GM23338 (cell line): ENCODE results near the gene SERPINB6. TPM values are rescaled to one million over a fixed set of nuclear protein-coding genes. Genes with fewer than 3 reads are reported as not detected.

Experiments
- ATAC-seq: fragments of 200-7000 bp; cut with Tn5 transposase; 3 replicates; pipeline ENCODE4 v1.9.1; 2020
- DNase-seq: peaks from one replicate; pipeline ENCODE4 v3.0.0-alpha.2; 2015; ENCODE audit warnings: low spot score
- H2AFZ ChIP-seq: fragments of 200-600 bp; sonication (generic); 2 replicates; pipeline ENCODE4 v1.8.0; 2016; ENCODE audit warnings: antibody characterized with exemption, mild to moderate bottlenecking, moderate library complexity
- H3F3A ChIP-seq: fragments of 200-600 bp; sonication (generic); replicated peaks from 2 replicates; pipeline ENCODE4 v1.8.0; 2017; ENCODE audit warnings: antibody characterized with exemption, mixed run types, low read depth
- H3K27ac ChIP-seq: fragments of 200-600 bp; sonication (generic); 2 replicates; pipeline ENCODE4 v1.6.1; 2016; ENCODE audit warnings: low read depth
- H3K27me3 ChIP-seq: fragments of 200-600 bp; sonication (generic); 2 replicates; pipeline ENCODE4 v1.8.0; 2016; ENCODE audit warnings: mild to moderate bottlenecking, mixed run types, moderate library complexity; ENCODE audit not compliant: insufficient read depth
- H3K36me3 ChIP-seq: fragments of 200-600 bp; sonication (generic); 2 replicates; pipeline ENCODE4 v1.8.0; 2016; ENCODE audit warnings: mild to moderate bottlenecking; ENCODE audit not compliant: insufficient read depth
- H3K4me1 ChIP-seq: fragments of 200-600 bp; sonication (generic); 2 replicates; pipeline ENCODE4 v1.8.0; 2016; ENCODE audit warnings: mild to moderate bottlenecking, moderate library complexity; ENCODE audit not compliant: insufficient read depth
- H3K4me2 ChIP-seq: fragments of 200-600 bp; sonication (generic); 2 replicates; pipeline ENCODE4 v1.7.1; 2017; ENCODE audit warnings: mixed run types
- H3K4me3 ChIP-seq: fragments of 200-600 bp; sonication (generic); 2 replicates; pipeline ENCODE4 v1.6.1; 2016; ENCODE audit warnings: mixed run types
- H3K79me2 ChIP-seq: fragments of 200-600 bp; sonication (generic); replicated peaks from 2 replicates; pipeline ENCODE4 v1.8.0; 2017; ENCODE audit warnings: mild to moderate bottlenecking; ENCODE audit not compliant: insufficient read depth
- H3K9me2 ChIP-seq: fragments of 200-600 bp; sonication (generic); 2 replicates; pipeline ENCODE4 v1.8.0; 2017; ENCODE audit not compliant: insufficient read depth
- H4K20me1 ChIP-seq: fragments of 200-600 bp; sonication (generic); replicated peaks from 2 replicates; pipeline ENCODE4 v1.8.0; 2017; ENCODE audit warnings: mild to moderate bottlenecking; ENCODE audit not compliant: insufficient read depth
- H3K27ac Mint-ChIP-seq: 2 replicates; pipeline ENCODE4 v1.8.0; 2020; ENCODE audit warnings: inconsistent platforms, mild to moderate bottlenecking, moderate library complexity, mixed read lengths
- H3K27me3 Mint-ChIP-seq: 3 replicates; pipeline ENCODE4 v1.8.0; 2022; ENCODE audit warnings: low read depth, mild to moderate bottlenecking, moderate library complexity, mixed read lengths, inconsistent platforms; ENCODE audit not compliant: insufficient read depth, poor library complexity
- H3K36me3 Mint-ChIP-seq: 3 replicates; pipeline ENCODE4 v1.8.0; 2021; ENCODE audit warnings: low read depth, mild to moderate bottlenecking, inconsistent platforms, moderate library complexity, mixed read lengths
- H3K4me1 Mint-ChIP-seq: 3 replicates; pipeline ENCODE4 v1.8.0; 2020; ENCODE audit warnings: mild to moderate bottlenecking, inconsistent platforms, mixed read lengths
- H3K4me3 Mint-ChIP-seq: 3 replicates; pipeline ENCODE4 v1.8.0; 2021; ENCODE audit warnings: moderate library complexity, mild to moderate bottlenecking, inconsistent platforms, mixed read lengths
- H3K9me3 Mint-ChIP-seq: 3 replicates; pipeline ENCODE4 v1.8.0; 2020; ENCODE audit warnings: moderate library complexity, mild to moderate bottlenecking, inconsistent platforms, mixed read lengths
- CREB1 ChIP-seq: fragments of 250-450 bp; sonication (Bioruptor Pico); IDR thresholded peaks from 2 replicates; pipeline ENCODE4 v1.5.0; 2020; ENCODE audit warnings: low read depth, mild to moderate bottlenecking, moderate library complexity
- CTCF ChIP-seq, 2 experiments: fragments of 200-600 bp in 1 of 2; sonication (generic) in 1 of 2; conservative IDR thresholded peaks; 2 replicates each; pipeline versions ENCODE4 v1.5.1 to v1.6.1; 2016 to 2017; ENCODE audit warnings: antibody characterized with exemption in 2 of 2, low read depth in 2 of 2, mild to moderate bottlenecking in 2 of 2, moderate library complexity in 1 of 2
- ETS1 ChIP-seq: IDR thresholded peaks from 2 replicates; pipeline ENCODE4 v1.6.1; 2016; ENCODE audit warnings: antibody characterized with exemption
- EZH2 ChIP-seq: fragments of 200-600 bp; sonication (generic); IDR thresholded peaks from one replicate; pipeline ENCODE4 v1.8.0; 2017; ENCODE audit warnings: antibody characterized with exemption, mild to moderate bottlenecking, low read depth; ENCODE audit not compliant: unreplicated experiment
- EZH2phosphoT487 ChIP-seq: fragments of 200-600 bp; sonication (generic); IDR thresholded peaks from one replicate; pipeline ENCODE4 v1.8.1; 2018; ENCODE audit warnings: antibody characterized with exemption; ENCODE audit not compliant: unreplicated experiment
- JUNB ChIP-seq: IDR thresholded peaks from one replicate; pipeline ENCODE4 v1.6.1; 2016; ENCODE audit warnings: antibody characterized with exemption; ENCODE audit not compliant: unreplicated experiment
- NANOG ChIP-seq: IDR thresholded peaks from 2 replicates; pipeline ENCODE4 v1.6.1; 2016; ENCODE audit warnings: antibody characterized with exemption, borderline replicate concordance
- POLR2AphosphoS5 ChIP-seq: IDR thresholded peaks from 2 replicates; pipeline ENCODE4 v1.6.1; 2016; ENCODE audit warnings: antibody characterized with exemption, low read depth
- REST ChIP-seq: IDR thresholded peaks from one replicate; pipeline ENCODE4 v1.6.1; 2018; ENCODE audit warnings: antibody characterized with exemption; ENCODE audit not compliant: unreplicated experiment
- STAT1 ChIP-seq: IDR thresholded peaks from one replicate; pipeline ENCODE4 v1.6.1; 2016; ENCODE audit warnings: antibody characterized with exemption; ENCODE audit not compliant: unreplicated experiment
- ZNF114 ChIP-seq: fragments of 250-450 bp; sonication (Bioruptor Pico); IDR thresholded peaks from 2 replicates; pipeline ENCODE4 v1.5.0; 2020; ENCODE audit warnings: mild to moderate bottlenecking, moderate library complexity
- ZNF331 ChIP-seq: fragments of 250-450 bp; sonication (Bioruptor Pico); IDR thresholded peaks from 2 replicates; pipeline ENCODE4 v1.5.0; 2020; ENCODE audit warnings: low read depth, mild to moderate bottlenecking, moderate library complexity
- ZNF462 ChIP-seq: fragments of 250-450 bp; sonication (Bioruptor Pico); IDR thresholded peaks from 2 replicates; pipeline ENCODE4 v1.5.0; 2020; ENCODE audit warnings: mild to moderate bottlenecking, moderate library complexity
- long read RNA-seq: library from polyadenylated mRNA; unstranded; transcript quantifications from one replicate; pipeline ENCODE4 v2.0.0, GENCODE V29; 2020; ENCODE audit not compliant: unreplicated experiment
- polyA plus RNA-seq: library from polyadenylated mRNA; unstranded; fragments of >200 nt; fragmentation: Nextera tagmentation; extraction: Ambion mirVana; gene quantifications from 2 replicates; pipeline ENCODE4 v1.2.1, GENCODE V29; 2016
- total RNA-seq: library from RNA; depleted of rRNA; stranded (reverse); fragments of >200 nt; shearing (Covaris generic); gene quantifications from 2 replicates; pipeline ENCODE4 v1.2.3, GENCODE V29; 2014; rRNA removed

The SERPINB6 gene
- total RNA-seq (37.6 and 38.5 TPM in 2 replicates), polyA plus RNA-seq (25.9 and 26.0 TPM in 2 replicates)
- long read RNA-seq, transcript SERPINB6-210 (7 exons, 1,638 nt): minor isoform, 6 of 37 reads
- long read RNA-seq, transcript SERPINB6-205 (7 exons, 1,315 nt): major isoform, 17 of 37 reads
- long read RNA-seq, partial matches to known transcripts: 0 of 37 reads
- long read RNA-seq, other reads (novel, unspliced or antisense): 2 of 37 reads

- Histone ChIP-seq H3K4me1 (peaks cover 6% of the 10 kb centered on the region), H3K4me2 (peak within 1 kb of the TSS; percentile 82), H3K36me3 (no peaks in the 10 kb centered on the region), H3K27me3 (peaks cover 9% of the 10 kb centered on the region), H3K79me2 (no peaks in the 10 kb centered on the region), H2AFZ (peak within 1 kb of the TSS; percentile 99), H3K9me2 (0 out of 2 replicates have a peak, but pooled peaks cover 5% of the 10 kb centered on the region), H3K4me3 (peak within 1 kb of the TSS; percentile 63), H4K20me1 (no peaks in the 10 kb centered on the region), H3K27ac (no peak within 1 kb of the TSS), H3F3A (peaks cover 12% of the 10 kb centered on the region)
- Mint-ChIP-seq H3K27me3 (peaks cover 13% of the 10 kb centered on the region), H3K36me3 (no peaks in the 10 kb centered on the region), H3K27ac (no peak within 1 kb of the TSS), H3K9me3 (peaks cover 12% of the 10 kb centered on the region; the same call in 2 of the 3 replicates), H3K4me3 (peak within 1 kb of the TSS; percentile 82), H3K4me1 (peaks cover 3% of the 10 kb centered on the region; the same call in 2 of the 3 replicates)
- DNase-seq (peak; percentile 58), ATAC-seq (peak; percentile 72)
- TF ChIP-seq ZNF462 (CRISPR knock-in tag) (no peak), JUNB (no peak), ZNF114 (CRISPR knock-in tag) (no peak), POLR2AphosphoS5 (no peak), ZNF331 (CRISPR knock-in tag) (no peak), CTCF (conservative IDR thresholded peaks at IDR 0.05; ENCODE audit: low read depth in 2 of 2) (no peak), ETS1 (no peak), NANOG (no peak), EZH2 (no peak), STAT1 (no peak), CREB1 (CRISPR knock-in tag) (no peak), REST (no peak), EZH2phosphoT487 (no peak)
Measured at GRCh38 chr6:2971420-2972218, at the start of gene SERPINB6. TSS of gene SERPINB6 (minus strand) at chr6:2971567. CDS start at chr6:2959332, 12,235 bp downstream.
